Type B pancreatic cell (in vitro differentiated cells): ENCODE results near the gene BIN2. TPM values are rescaled to one million over a fixed set of nuclear protein-coding genes. Genes with fewer than 3 reads are reported as not detected.
"Not testable (repeated sequence)": the region's sequence is repeated elsewhere in the genome, so short reads cannot be mapped to it uniquely, and the experiment has no call there.

ENCODE experiments used
- DNase-seq: peaks from one replicate; pipeline ENCODE4 v3.0.0; 2021; ENCODE audit warnings: mixed read lengths; ENCODE audit not compliant: unreplicated experiment; ENCODE audit errors: extremely low spot score
- H3K27ac Mint-ChIP-seq: 2 replicates; pipeline ENCODE4 v1.8.0; 2021; ENCODE audit warnings: mild to moderate bottlenecking, mixed read lengths
- H3K27me3 Mint-ChIP-seq: 2 replicates; pipeline ENCODE4 v1.8.0; 2021; ENCODE audit warnings: mixed read lengths
- H3K36me3 Mint-ChIP-seq: 2 replicates; pipeline ENCODE4 v1.8.0; 2021; ENCODE audit warnings: mixed read lengths
- H3K4me1 Mint-ChIP-seq: one replicate; pipeline ENCODE4 v1.8.0; 2021; ENCODE audit warnings: mixed read lengths; ENCODE audit not compliant: unreplicated experiment
- H3K4me3 Mint-ChIP-seq: 2 replicates; pipeline ENCODE4 v1.8.0; 2021; ENCODE audit warnings: mild to moderate bottlenecking, mixed read lengths
- H3K9me3 Mint-ChIP-seq: 2 replicates; pipeline ENCODE4 v1.8.0; 2021; ENCODE audit warnings: mixed read lengths
- CTCF ChIP-seq: fragments of 200-600 bp; sonication (generic); conservative IDR thresholded peaks from 2 replicates; pipeline ENCODE4 v1.5.0; 2021; ENCODE audit warnings: antibody characterized with exemption, mild to moderate bottlenecking
- total RNA-seq: library from RNA; stranded (reverse); gene quantifications from 2 replicates; pipeline ENCODE4 v1.2.1, GENCODE V29; 2021; ENCODE audit warnings: low replicate concordance

Gene BIN2
- total RNA-seq, 1 donor from 2014 or later, result not detected

- Mint-ChIP-seq H3K4me1 (peaks cover 46% of the 10 kb centered on the region), H3K9me3 (peaks cover 5% of the 10 kb centered on the region), H3K27ac (peak overlapping the region; percentile 93), H3K4me3 (peak overlapping the region; percentile 61), H3K27me3 (no peaks in the 10 kb centered on the region), H3K36me3 (peaks cover 3% of the 10 kb centered on the region)
- TF ChIP-seq CTCF, result no peak
- no peak for DNase-seq
These were observed 2.1 kb downstream of the BIN2 start for GRCh38 chr12:51321882-51322281.

- H3K4me1 Mint-ChIP-seq, result peaks cover 44% of the 10 kb centered on the region
- no peaks in the 10 kb centered on the region for H3K27me3 Mint-ChIP-seq
- no peak for TF ChIP-seq CTCF
- peak overlapping the region; percentile 58 for H3K4me3 Mint-ChIP-seq
- peaks cover 3% of the 10 kb centered on the region for H3K36me3 Mint-ChIP-seq
- H3K9me3 Mint-ChIP-seq, result peaks cover 5% of the 10 kb centered on the region
- H3K27ac Mint-ChIP-seq, result peak overlapping the region; percentile 93
- DNase-seq, result no peak
These were observed 3.2 kb downstream of the BIN2 start for GRCh38 chr12:51320695-51321320.

- H3K4me3 Mint-ChIP-seq, result no peak overlapping the region
- peak overlapping the region; percentile 93 for H3K27ac Mint-ChIP-seq
- peaks cover 3% of the 10 kb centered on the region for H3K36me3 Mint-ChIP-seq
- peaks cover 5% of the 10 kb centered on the region for H3K9me3 Mint-ChIP-seq
- no peak for DNase-seq
- H3K4me1 Mint-ChIP-seq, result peaks cover 44% of the 10 kb centered on the region
- TF ChIP-seq CTCF, result no peak
- H3K27me3 Mint-ChIP-seq, result no peaks in the 10 kb centered on the region
These were observed 3.7 kb downstream of the BIN2 start for GRCh38 chr12:51320311-51320694.

- H3K27ac Mint-ChIP-seq, result peak overlapping the region; percentile 93
- H3K4me3 Mint-ChIP-seq, result peak overlapping the region; percentile 40
- no peak for TF ChIP-seq CTCF
- H3K4me1 Mint-ChIP-seq, result peaks cover 39% of the 10 kb centered on the region
- no peaks in the 10 kb centered on the region for H3K27me3 Mint-ChIP-seq
- H3K9me3 Mint-ChIP-seq, result peaks cover 5% of the 10 kb centered on the region
- H3K36me3 Mint-ChIP-seq, result no peaks in the 10 kb centered on the region
- DNase-seq, result no peak
These were observed 5.0 kb downstream of the BIN2 start for GRCh38 chr12:51318846-51319599.

GRCh38 chr12:51318057-51318806 lies 5.7 kb downstream of the BIN2 start:
- H3K4me3 Mint-ChIP-seq, result peak overlapping the region; percentile 40
- not testable (repeated sequence) for DNase-seq, H3K9me3 Mint-ChIP-seq, H3K27me3 Mint-ChIP-seq, H3K36me3 Mint-ChIP-seq
- peaks cover 39% of the 10 kb centered on the region for H3K4me1 Mint-ChIP-seq
- H3K27ac Mint-ChIP-seq, result peak overlapping the region; percentile 93

- TF ChIP-seq CTCF, result no peak
- Mint-ChIP-seq H3K27me3 (no peaks in the 10 kb centered on the region), H3K36me3 (no peaks in the 10 kb centered on the region), H3K4me1 (peaks cover 5% of the 10 kb centered on the region), H3K4me3 (no peak overlapping the region), H3K27ac (no peak overlapping the region), H3K9me3 (no peaks in the 10 kb centered on the region)
- no peak for DNase-seq
These were observed 12.6 kb downstream of the BIN2 start for GRCh38 chr12:51311389-51311788.
